Large intestine (tissue), 3 donors: ENCODE results near the gene TMEM178B. TPM values are rescaled to one million over a fixed set of nuclear protein-coding genes. Genes with fewer than 3 reads are reported as not detected.

Experiments used
- DNase-seq, 2 donors: peaks; one replicate each; pipeline versions ENCODE4 v3.0.0 to v3.0.0-alpha.2; 2013
- H3K27ac ChIP-seq: one replicate; pipeline ENCODE4 v1.5.1; 2013; ENCODE audit warnings: low read length
- H3K27me3 ChIP-seq: 2 replicates; pipeline ENCODE4 v1.6.1; 2013; ENCODE audit warnings: low read length; ENCODE audit not compliant: control insufficient read depth, insufficient read depth
- H3K36me3 ChIP-seq: 2 replicates; pipeline ENCODE4 v1.6.1; 2013; ENCODE audit warnings: low read length; ENCODE audit not compliant: control insufficient read depth, insufficient read depth
- H3K4me1 ChIP-seq: one replicate; pipeline ENCODE4 v1.6.1; 2013; ENCODE audit warnings: low read length; ENCODE audit not compliant: control insufficient read depth, insufficient read depth
- H3K4me3 ChIP-seq: one replicate; pipeline ENCODE4 v1.5.1; 2013; ENCODE audit warnings: low read length
- H3K9me3 ChIP-seq: one replicate; pipeline ENCODE4 v1.6.1; 2013; ENCODE audit warnings: mild to moderate bottlenecking, low read depth, low read length, moderate library complexity; ENCODE audit not compliant: control insufficient read depth
- WGBS: methylation state at CpG from one replicate; pipeline ENCODE4 v1.1.5; 2013; ENCODE audit warnings: low lambda C conversion rate; ENCODE audit not compliant: insufficient coverage; 5-methylcytosine and 5-hydroxymethylcytosine counted together
- polyA plus RNA-seq: library from polyadenylated mRNA; unstranded; fragments of 120-200 nt; gene quantifications from one replicate; pipeline ENCODE4 v1.2.1, GENCODE V29; 2013

The TMEM178B gene
- polyA plus RNA-seq, 1 donor: 2.2 TPM

GRCh38 chr7:141276031-141276430 is 202.2 kb downstream of the TMEM178B start:
- Histone ChIP-seq H3K9me3 (no peaks in the 10 kb centered on the region), H3K4me1 (no peaks in the 10 kb centered on the region), H3K4me3 (no peak overlapping the region), H3K27ac (no peak overlapping the region), H3K36me3 (no peaks in the 10 kb centered on the region), H3K27me3 (no peaks in the 10 kb centered on the region)
- DNase-seq: no peak
- no CpG with 5 or more reads among the region's 4 CpGs for WGBS

- Histone ChIP-seq H3K9me3 (no peaks in the 10 kb centered on the region), H3K4me1 (no peaks in the 10 kb centered on the region), H3K27me3 (no peaks in the 10 kb centered on the region), H3K27ac (no peak overlapping the region), H3K36me3 (no peaks in the 10 kb centered on the region), H3K4me3 (no peak overlapping the region)
- no peak for DNase-seq
- WGBS: no CpG with 5 or more reads among the region's 3 CpGs
These were observed 206.2 kb downstream of the TMEM178B start for GRCh38 chr7:141280100-141280499.

GRCh38 chr7:141281311-141281710 is 207.4 kb downstream of the TMEM178B start:
- H3K27me3 ChIP-seq: no peaks in the 10 kb centered on the region
- no CpG with 5 or more reads among the region's 7 CpGs for WGBS
- no peaks in the 10 kb centered on the region for H3K36me3 ChIP-seq
- no peak for DNase-seq
- H3K4me1 ChIP-seq: no peaks in the 10 kb centered on the region
- no peak overlapping the region for H3K27ac ChIP-seq
- no peak overlapping the region for H3K4me3 ChIP-seq
- H3K9me3 ChIP-seq: no peaks in the 10 kb centered on the region

GRCh38 chr7:141286522-141286921 is 212.7 kb downstream of the TMEM178B start:
- WGBS: no CpG with 5 or more reads among the region's 3 CpGs

GRCh38 chr7:141287936-141288335 is 214.1 kb downstream of the TMEM178B start:
- H3K9me3 ChIP-seq: no peaks in the 10 kb centered on the region
- no peaks in the 10 kb centered on the region for H3K36me3 ChIP-seq
- DNase-seq: no peak
- H3K4me1 ChIP-seq: no peaks in the 10 kb centered on the region
- H3K27ac ChIP-seq: no peak overlapping the region
- no peak overlapping the region for H3K4me3 ChIP-seq
- peaks cover 14% of the 10 kb centered on the region for H3K27me3 ChIP-seq
- 38% methylated on average over 2 of the region's 5 CpGs for WGBS

More at GRCh38 chr7:141286522-141286921, 212.7 kb downstream of the TMEM178B start:
- H3K27ac ChIP-seq: no peak overlapping the region
- DNase-seq: no peak
- H3K4me1 ChIP-seq: no peaks in the 10 kb centered on the region
- H3K36me3 ChIP-seq: no peaks in the 10 kb centered on the region
- H3K4me3 ChIP-seq: no peak overlapping the region
- no peaks in the 10 kb centered on the region for H3K9me3 ChIP-seq
- H3K27me3 ChIP-seq: peaks cover 12% of the 10 kb centered on the region

GRCh38 chr7:141288626-141289025 is 214.8 kb downstream of the TMEM178B start:
- H3K36me3 ChIP-seq: no peaks in the 10 kb centered on the region
- no CpG with 5 or more reads among the region's 7 CpGs for WGBS
- H3K9me3 ChIP-seq: no peaks in the 10 kb centered on the region
- no peak for DNase-seq
- peaks cover 15% of the 10 kb centered on the region for H3K27me3 ChIP-seq
- no peak overlapping the region for H3K4me3 ChIP-seq
- H3K27ac ChIP-seq: no peak overlapping the region
- H3K4me1 ChIP-seq: no peaks in the 10 kb centered on the region

GRCh38 chr7:141290365-141290764 is 216.5 kb downstream of the TMEM178B start:
- no CpG with 5 or more reads among the region's 8 CpGs for WGBS
- Histone ChIP-seq H3K27me3 (peaks cover 15% of the 10 kb centered on the region), H3K9me3 (no peaks in the 10 kb centered on the region), H3K4me1 (no peaks in the 10 kb centered on the region), H3K4me3 (no peak overlapping the region), H3K27ac (no peak overlapping the region), H3K36me3 (no peaks in the 10 kb centered on the region)
- DNase-seq: no peak

- Histone ChIP-seq H3K4me3 (no peak overlapping the region), H3K27ac (no peak overlapping the region), H3K27me3 (peaks cover 15% of the 10 kb centered on the region), H3K36me3 (no peaks in the 10 kb centered on the region), H3K4me1 (no peaks in the 10 kb centered on the region), H3K9me3 (no peaks in the 10 kb centered on the region)
- WGBS: no CpG with 5 or more reads among the region's 7 CpGs
- no peak for DNase-seq
These were observed 217.1 kb downstream of the TMEM178B start for GRCh38 chr7:141290973-141291372.

GRCh38 chr7:141291541-141291940 is 217.7 kb downstream of the TMEM178B start:
- no peak for DNase-seq
- H3K4me1 ChIP-seq: no peaks in the 10 kb centered on the region
- no peaks in the 10 kb centered on the region for H3K36me3 ChIP-seq
- no peak overlapping the region for H3K27ac ChIP-seq
- H3K9me3 ChIP-seq: no peaks in the 10 kb centered on the region
- no CpG with 5 or more reads among the region's 2 CpGs for WGBS
- peaks cover 15% of the 10 kb centered on the region for H3K27me3 ChIP-seq
- no peak overlapping the region for H3K4me3 ChIP-seq

- no peak for DNase-seq
- H3K4me1 ChIP-seq: no peaks in the 10 kb centered on the region
- peaks cover 3% of the 10 kb centered on the region for H3K27me3 ChIP-seq
- WGBS: no CpG with 5 or more reads among the region's 2 CpGs
- H3K36me3 ChIP-seq: no peaks in the 10 kb centered on the region
- no peaks in the 10 kb centered on the region for H3K9me3 ChIP-seq
- no peak overlapping the region for H3K27ac ChIP-seq
- H3K4me3 ChIP-seq: no peak overlapping the region
These were observed 220.4 kb downstream of the TMEM178B start for GRCh38 chr7:141294143-141294829.

GRCh38 chr7:141295367-141295895 is 221.6 kb downstream of the TMEM178B start:
- Histone ChIP-seq H3K4me3 (no peak overlapping the region), H3K9me3 (no peaks in the 10 kb centered on the region), H3K27ac (no peak overlapping the region), H3K4me1 (no peaks in the 10 kb centered on the region), H3K27me3 (peaks cover 3% of the 10 kb centered on the region), H3K36me3 (no peaks in the 10 kb centered on the region)
- no peak for DNase-seq
- WGBS: no CpG with 5 or more reads among the region's 2 CpGs
